GM12878 (cell line): ENCODE data around the gene ACHE. TPM values are rescaled to one million over a fixed set of nuclear protein-coding genes. Genes with fewer than 3 reads are reported as not detected.

ENCODE experiments used
- ATAC-seq: fragments of 200-7000 bp; cut with Tn5 transposase; 3 replicates; pipeline ENCODE4 v1.9.1; 2020; ENCODE audit warnings: mild to moderate bottlenecking, moderate library complexity
- BruUV-seq: library from RNA; stranded (reverse); fragments of 400-500 nt; replicated peaks from 2 replicates; lab custom pipeline; 2021; lab: Mats Ljungman, UMichigan
- CTCF ChIA-PET: fragments of 300-600 bp; sonication (Branson Sonifier 250); formaldehyde crosslinking; extraction: SDS; loops from one replicate; lab custom pipeline; 2021; ENCODE audit warnings: inconsistent platforms; lab: Yijun Ruan, JAX
- POLR2A ChIA-PET: fragments of 350-600 bp; formaldehyde crosslinking; extraction: SDS; loops from one replicate; lab custom pipeline; 2021; ENCODE audit warnings: inconsistent platforms; lab: Charles Lee
- RAD21 ChIA-PET: fragments of 300-600 bp; sonication (Branson Sonifier 250); formaldehyde crosslinking; loops from one replicate; lab custom pipeline; 2023; ENCODE audit warnings: antibody characterized with exemption; ENCODE audit not compliant: unreplicated experiment; lab: Charles Lee
- SMC1A ChIA-PET: fragments of 300-600 bp; sonication (Branson Sonifier 250); formaldehyde crosslinking; loops from one replicate; lab custom pipeline; 2023; ENCODE audit not compliant: unreplicated experiment, uncharacterized antibody; lab: Charles Lee
- DNase-seq: peaks from one replicate; pipeline ENCODE4 v3.0.0-alpha.2; 2011; ENCODE audit warnings: low read depth, low spot score
- FAIRE-seq: peaks from 3 replicates; lab custom pipeline; 2011; peaks lifted over from hg19 to GRCh38; lab: Jason Lieb, UNC
- H2AFZ ChIP-seq: 2 replicates; pipeline ENCODE4 v1.6.0; 2011; ENCODE audit warnings: low read depth, low read length, control low read depth; ENCODE audit not compliant: control insufficient read depth
- H3K27ac ChIP-seq: 2 replicates; pipeline ENCODE4 v1.5.1; 2011; ENCODE audit warnings: control low read depth; ENCODE audit not compliant: control insufficient read depth, insufficient read depth
- H3K27me3 ChIP-seq, 2 experiments: replicated peaks in 1 of 2; 2 replicates each; pipeline versions ENCODE4 v1.6.0 to v1.6.1; 2011; ENCODE audit warnings: low read length in 1 of 2; ENCODE audit not compliant: control insufficient read depth in 2 of 2, insufficient read depth in 2 of 2
- H3K36me3 ChIP-seq, 2 experiments: 2 replicates each; pipeline ENCODE4 v1.5.1; 2011; ENCODE audit warnings: low read length in 1 of 2; ENCODE audit not compliant: control insufficient read depth in 2 of 2, insufficient read depth in 2 of 2
- H3K4me1 ChIP-seq: 2 replicates; pipeline ENCODE4 v1.6.1; 2011; ENCODE audit warnings: mild to moderate bottlenecking, low read length, moderate library complexity, mixed read lengths; ENCODE audit not compliant: control insufficient read depth, insufficient read depth
- H3K4me2 ChIP-seq: 2 replicates; pipeline ENCODE4 v1.6.0; 2011; ENCODE audit warnings: control low read depth; ENCODE audit not compliant: control insufficient read depth, insufficient read depth
- H3K4me3 ChIP-seq: fragments of 200-600 bp; sonication (generic); 2 replicates; pipeline ENCODE4 v1.5.1; 2016
- H3K79me2 ChIP-seq: 2 replicates; pipeline ENCODE4 v1.6.0; 2011; ENCODE audit warnings: low read length; ENCODE audit not compliant: control insufficient read depth, insufficient read depth
- H3K9ac ChIP-seq: 2 replicates; pipeline ENCODE4 v1.8.0; 2011; ENCODE audit warnings: low read length, control low read depth, mixed read lengths; ENCODE audit not compliant: control insufficient read depth, insufficient read depth
- H3K9me3 ChIP-seq: replicated peaks from 3 replicates; pipeline ENCODE4 v1.5.1; 2011; ENCODE audit warnings: mild to moderate bottlenecking, low read length; ENCODE audit not compliant: control insufficient read depth, insufficient read depth
- H4K20me1 ChIP-seq: 2 replicates; pipeline ENCODE4 v1.6.0; 2011; ENCODE audit not compliant: control insufficient read depth, insufficient read depth
- BCL11A ChIP-seq: IDR thresholded peaks from 2 replicates; pipeline ENCODE4 v1.6.1; 2011; ENCODE audit warnings: low read depth, low read length
- CBX3 ChIP-seq: fragments of 200-600 bp; sonication (generic); IDR thresholded peaks from 2 replicates; pipeline ENCODE4 v1.6.1; 2016; ENCODE audit warnings: low read depth, borderline replicate concordance
- CREB1 ChIP-seq: IDR thresholded peaks from 2 replicates; pipeline ENCODE4 v1.6.1; 2012; ENCODE audit warnings: low read depth, mild to moderate bottlenecking, inconsistent platforms
- EP300 ChIP-seq, 2 experiments: fragments of 150-350 bp in 1 of 2; IDR thresholded peaks; 2 replicates each; pipeline ENCODE4 v1.6.1; 2011 to 2012; ENCODE audit warnings: low read depth in 2 of 2, low read length in 2 of 2, borderline replicate concordance in 1 of 2, improper control_type of control experiment in 1 of 2, inconsistent platforms in 1 of 2; ENCODE audit not compliant: control insufficient read depth in 1 of 2
- FOXK2 ChIP-seq: fragments of 450-650 bp; IDR thresholded peaks from 2 replicates; pipeline ENCODE4 v1.6.1; 2017; ENCODE audit warnings: mild to moderate bottlenecking, moderate library complexity
- FOXM1 ChIP-seq: IDR thresholded peaks from 2 replicates; pipeline ENCODE4 v1.6.1; 2012; ENCODE audit warnings: low read depth, mild to moderate bottlenecking, inconsistent platforms, low read length, moderate library complexity
- NFYA ChIP-seq: IDR thresholded peaks from 2 replicates; pipeline ENCODE4 v1.6.1; 2011; ENCODE audit warnings: low read depth, mild to moderate bottlenecking, low read length, improper control_type of control experiment, borderline replicate concordance
- PML ChIP-seq: IDR thresholded peaks from 2 replicates; pipeline ENCODE4 v1.6.1; 2012; ENCODE audit warnings: low read length, inconsistent platforms
- POU2F2 ChIP-seq: IDR thresholded peaks from 3 replicates; pipeline ENCODE4 v1.6.1; 2011; ENCODE audit warnings: low read depth, mild to moderate bottlenecking, low read length, borderline replicate concordance
- RB1 ChIP-seq: fragments of 450-650 bp; formaldehyde crosslinking; IDR thresholded peaks from 2 replicates; pipeline ENCODE4 v1.6.1; 2017; ENCODE audit warnings: mild to moderate bottlenecking, borderline replicate concordance
- SMAD1 ChIP-seq: fragments of 450-650 bp; IDR thresholded peaks from 2 replicates; pipeline ENCODE4 v1.6.1; 2018; ENCODE audit warnings: mild to moderate bottlenecking, low read depth; ENCODE audit not compliant: partially characterized antibody
- TCF7 ChIP-seq: IDR thresholded peaks from 2 replicates; pipeline ENCODE4 v1.6.1; 2014; ENCODE audit warnings: antibody characterized with exemption, borderline replicate concordance
- ZNF384 ChIP-seq: IDR thresholded peaks from 2 replicates; pipeline ENCODE4 v1.6.1; 2012; ENCODE audit warnings: low read depth, mild to moderate bottlenecking, low read length, improper control_type of control experiment, borderline replicate concordance
- WGBS: methylation state at CpG from one replicate; pipeline ENCODE4 v1.1.6; 2016; ENCODE audit warnings: low lambda C conversion rate; ENCODE audit not compliant: insufficient replicate concordance, insufficient coverage; ENCODE audit errors: missing lambda C conversion rate; 5-methylcytosine and 5-hydroxymethylcytosine counted together
- in situ Hi-C: fragments of 300-500 bp; cut with MboI; formaldehyde crosslinking; loops from 9 replicates; pipeline ENCODE4 v1.14.3; 2018; ENCODE audit warnings: mixed read lengths
- intact Hi-C: fragments of 100-400 bp; cut with micrococcal nuclease; formaldehyde crosslinking; loops from one replicate; pipeline ENCODE4 v1.14.2; 2022; ENCODE audit not compliant: unreplicated experiment
- polyA plus RNA-seq, 11 experiments: library from polyadenylated mRNA; depleted of rRNA in 4 of 11; unstranded in 6 of 11; stranded (reverse) in 5 of 11; fragments of >200 nt; fragmentation: Nextera tagmentation in 4 of 11; fragmentation: Illumina TruSeq in 1 of 11; extraction: Ambion mirVana in 4 of 11; extraction: Trizol in 1 of 11; gene quantifications; 1 replicate in 1 of 11; 2 replicates in 10 of 11; pipeline versions ENCODE4 v1.2.1 to v1.2.3, GENCODE V29; 2011 to 2016; ENCODE audit warnings: inconsistent platforms in 2 of 11, missing spikeins in 2 of 11, low read depth in 1 of 11
- total RNA-seq, 4 experiments: library from RNA; depleted of rRNA in 3 of 4; stranded (reverse); fragments of >200 nt in 3 of 4; fragmentation: Illumina TruSeq in 1 of 4; extraction: Trizol in 1 of 4; gene quantifications; 2 replicates each; pipeline versions ENCODE4 v1.2.1 to v1.2.3, GENCODE V29; 2013 to 2021

Gene ACHE
- total and polyA plus RNA-seq, 10 of the 15 experiments (the other 5 are each of a cell fraction or from before 2014, with no cell fraction given): 0.07 to 5.1 (median 2.3) TPM; not detected in 1

GRCh38 chr7:100902638-100903037, 7.0 kb upstream of the ACHE start:
- intact Hi-C loops (no loop called here), in situ Hi-C loops (no loop called here)
- ChIA-PET SMC1A (interaction anchor here (0.9 to 1.4 kb wide), 4 partner anchors 26 to 380 kb away, joined by 3 read pairs; no protein-coding TSS in a partner anchor), RAD21 (interaction anchor here (1.9 kb wide), 1 partner anchor 156 kb away, joined by 7 read pairs; no protein-coding TSS in a partner anchor), POLR2A (interaction anchor here (0.6 kb wide), 1 partner anchor 73 kb away, joined by 4 read pairs; no protein-coding TSS in a partner anchor), CTCF (interaction anchor here (5.5 kb wide), 1 partner anchor 156 kb away, joined by 40 read pairs; no protein-coding TSS in a partner anchor)
- Histone ChIP-seq H3K27ac (no peak overlapping the region), H3K27me3 (no peaks in the 10 kb centered on the region), H3K4me2 (no peak overlapping the region), H3K9ac (no peak overlapping the region), H3K79me2 (no peaks in the 10 kb centered on the region), H3K36me3 (no peaks in the 10 kb centered on the region), H4K20me1 (no peaks in the 10 kb centered on the region), H3K4me3 (no peak overlapping the region), H3K4me1 (no peaks in the 10 kb centered on the region), H2AFZ (no peak overlapping the region), H3K9me3 (no peaks in the 10 kb centered on the region)
- DNase-seq (no peak), FAIRE-seq (no peak), ATAC-seq (no peak)
- BruUV-seq: no TSS peak
- no peak for TF ChIP-seq PML
- TF ChIP-seq ZNF384: no peak
- no peak for TF ChIP-seq TCF7
- no peak for TF ChIP-seq BCL11A
- TF ChIP-seq FOXK2: no peak
- TF ChIP-seq EP300 (IDR thresholded peaks at IDR 0.05; ENCODE audit: borderline replicate concordance in 1 of 2, control insufficient read depth in 1 of 2, low read depth in 2 of 2, low read length in 2 of 2): no peak
- TF ChIP-seq NFYA: no peak
- TF ChIP-seq SMAD1: no peak
- no peak for TF ChIP-seq CREB1
- TF ChIP-seq POU2F2: no peak
- no peak for TF ChIP-seq FOXM1
- TF ChIP-seq CBX3: no peak
- no peak for TF ChIP-seq RB1
- WGBS: 51% methylated on average over 7 of the region's 7 CpGs
